ENCODE data around the gene KCNA3. TPM values are rescaled to one million over a fixed set of nuclear protein-coding genes. Genes with fewer than 3 reads are reported as not detected.

The KCNA3 gene
- total and polyA plus RNA-seq, 2 of the 4 experiments (the other 2 are of a cell fraction): under 0.01 to 0.09 TPM

DNA sequence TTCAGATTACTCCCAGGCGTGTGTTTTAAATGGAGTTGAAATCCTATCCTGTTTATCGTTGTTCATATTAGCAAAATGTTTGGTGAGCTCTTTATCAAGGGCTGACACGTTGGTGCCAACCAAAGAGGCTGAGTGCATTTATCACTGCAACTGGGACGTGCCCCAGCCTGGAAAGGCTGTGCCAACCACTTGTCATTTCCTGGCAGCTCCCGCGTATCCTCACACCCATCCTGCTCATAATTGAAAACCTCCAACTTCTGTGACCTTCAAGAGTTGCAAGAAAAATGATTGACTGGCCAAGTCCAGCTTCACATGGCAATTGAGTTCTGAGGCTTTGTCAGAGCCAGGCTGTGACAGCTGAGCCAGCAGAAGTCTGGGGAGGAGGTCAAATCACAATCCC is 43.7 kb upstream of the KCNA3 start:
- no peak overlapping the region for H3K23ac ChIP-seq (ENCODE audit: low read depth, low read length)
- ATAC-seq (ENCODE audit: low read depth): no peak
- dilution Hi-C loops (cut with HindIII; ENCODE audit: low sequenced_read_pairs, unreplicated experiment): no loop called here
- H3K27me3 ChIP-seq (ENCODE audit: control insufficient read depth, insufficient read depth, low read length): peaks cover 9% of the 10 kb centered on the region; the same call in 1 of the 2 replicates
- H2AK9ac ChIP-seq (replicated peaks; ENCODE audit: low read depth, low read length, poor library complexity): no peak overlapping the region
- 38% methylated on average over 3 of the region's 6 CpGs; no CpG with 5 or more reads in 1 of the 2 experiments for WGBS, 2 experiments (ENCODE audit: extremely low coverage in 2 of 2, insufficient read length in 1 of 2)
- H3K4ac ChIP-seq (ENCODE audit: low read depth, low read length): no peak overlapping the region
- H3K9ac ChIP-seq (ENCODE audit: low read depth, low read length): no peak overlapping the region
- H3K79me1 ChIP-seq (ENCODE audit: low read depth in 1 of 2, low read length in 2 of 2): no peaks in the 10 kb centered on the region
- intact Hi-C loops (cut with micrococcal nuclease): no loop called here
- H4K91ac ChIP-seq (ENCODE audit: insufficient read depth, low read depth, low read length): no peak overlapping the region
- no peak overlapping the region for H2AK5ac ChIP-seq (ENCODE audit: low read depth, low read length)
- ChIA-PET CTCF (no interaction called here), POLR2A (ENCODE audit: unreplicated experiment) (no interaction called here)
- H3K56ac ChIP-seq (ENCODE audit: extremely low read depth, insufficient read depth, low read length): no peak overlapping the region
- in situ Hi-C loops (cut with MboI; ENCODE audit: low sequenced_read_pairs): no loop called here
- BruUV-seq (replicated peaks): no TSS peak
- H3K18ac ChIP-seq (ENCODE audit: low read depth, low read length): no peak overlapping the region
- H3K4me2 ChIP-seq (ENCODE audit: low read depth, low read length): no peak overlapping the region
- H2AFZ ChIP-seq (replicated peaks; ENCODE audit: low read length, poor library complexity): no peak overlapping the region
- TF ChIP-seq, protein P1, sequence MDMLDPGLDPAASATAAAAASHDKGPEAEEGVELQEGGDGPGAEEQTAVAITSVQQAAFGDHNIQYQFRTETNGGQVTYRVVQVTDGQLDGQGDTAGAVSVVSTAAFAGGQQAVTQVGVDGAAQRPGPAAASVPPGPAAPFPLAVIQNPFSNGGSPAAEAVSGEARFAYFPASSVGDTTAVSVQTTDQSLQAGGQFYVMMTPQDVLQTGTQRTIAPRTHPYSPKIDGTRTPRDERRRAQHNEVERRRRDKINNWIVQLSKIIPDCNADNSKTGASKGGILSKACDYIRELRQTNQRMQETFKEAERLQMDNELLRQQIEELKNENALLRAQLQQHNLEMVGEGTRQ (IDR thresholded peaks at IDR 0.05; ENCODE audit: low read depth, low read length): no peak
- TF ChIP-seq POLR2A (IDR thresholded peaks at IDR 0.05; ENCODE audit: low read depth, low read length) (no peak), BHLHE40 (IDR thresholded peaks at IDR 0.05; ENCODE audit: low read depth, low read length) (no peak), CEBPB (IDR thresholded peaks at IDR 0.05; ENCODE audit: low read depth, low read length) (no peak), RCOR1 (IDR thresholded peaks at IDR 0.05; ENCODE audit: insufficient replicate concordance, low read length) (no peak), RFX5 (IDR thresholded peaks at IDR 0.05; ENCODE audit: low read depth, low read length) (no peak), RAD21 (IDR thresholded peaks at IDR 0.05; ENCODE audit: low read length) (no peak), NFE2L2 (IDR thresholded peaks at IDR 0.05; ENCODE audit: low read depth, low read length) (no peak), SMC3 (IDR thresholded peaks at IDR 0.05; ENCODE audit: low read depth, low read length) (no peak), MXI1 (IDR thresholded peaks at IDR 0.05; ENCODE audit: borderline replicate concordance, low read depth, low read length) (no peak), FOS (IDR thresholded peaks at IDR 0.05; ENCODE audit: low read depth, low read length) (no peak), MAFK (IDR thresholded peaks at IDR 0.05; ENCODE audit: low read depth, low read length) (no peak), MAZ (IDR thresholded peaks at IDR 0.05; ENCODE audit: borderline replicate concordance, low read depth, low read length) (no peak), CHD1 (IDR thresholded peaks at IDR 0.05; ENCODE audit: low read depth, low read length) (no peak)
- TF ChIP-seq, protein P2, sequence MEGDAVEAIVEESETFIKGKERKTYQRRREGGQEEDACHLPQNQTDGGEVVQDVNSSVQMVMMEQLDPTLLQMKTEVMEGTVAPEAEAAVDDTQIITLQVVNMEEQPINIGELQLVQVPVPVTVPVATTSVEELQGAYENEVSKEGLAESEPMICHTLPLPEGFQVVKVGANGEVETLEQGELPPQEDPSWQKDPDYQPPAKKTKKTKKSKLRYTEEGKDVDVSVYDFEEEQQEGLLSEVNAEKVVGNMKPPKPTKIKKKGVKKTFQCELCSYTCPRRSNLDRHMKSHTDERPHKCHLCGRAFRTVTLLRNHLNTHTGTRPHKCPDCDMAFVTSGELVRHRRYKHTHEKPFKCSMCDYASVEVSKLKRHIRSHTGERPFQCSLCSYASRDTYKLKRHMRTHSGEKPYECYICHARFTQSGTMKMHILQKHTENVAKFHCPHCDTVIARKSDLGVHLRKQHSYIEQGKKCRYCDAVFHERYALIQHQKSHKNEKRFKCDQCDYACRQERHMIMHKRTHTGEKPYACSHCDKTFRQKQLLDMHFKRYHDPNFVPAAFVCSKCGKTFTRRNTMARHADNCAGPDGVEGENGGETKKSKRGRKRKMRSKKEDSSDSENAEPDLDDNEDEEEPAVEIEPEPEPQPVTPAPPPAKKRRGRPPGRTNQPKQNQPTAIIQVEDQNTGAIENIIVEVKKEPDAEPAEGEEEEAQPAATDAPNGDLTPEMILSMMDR (conservative IDR thresholded peaks at IDR 0.05; ENCODE audit: low read depth, low read length): no peak
- TF ChIP-seq, protein P3, sequence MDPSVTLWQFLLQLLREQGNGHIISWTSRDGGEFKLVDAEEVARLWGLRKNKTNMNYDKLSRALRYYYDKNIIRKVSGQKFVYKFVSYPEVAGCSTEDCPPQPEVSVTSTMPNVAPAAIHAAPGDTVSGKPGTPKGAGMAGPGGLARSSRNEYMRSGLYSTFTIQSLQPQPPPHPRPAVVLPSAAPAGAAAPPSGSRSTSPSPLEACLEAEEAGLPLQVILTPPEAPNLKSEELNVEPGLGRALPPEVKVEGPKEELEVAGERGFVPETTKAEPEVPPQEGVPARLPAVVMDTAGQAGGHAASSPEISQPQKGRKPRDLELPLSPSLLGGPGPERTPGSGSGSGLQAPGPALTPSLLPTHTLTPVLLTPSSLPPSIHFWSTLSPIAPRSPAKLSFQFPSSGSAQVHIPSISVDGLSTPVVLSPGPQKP (IDR thresholded peaks at IDR 0.05; ENCODE audit: borderline replicate concordance, low read depth, low read length): no peak
- no peak overlapping the region for H2BK20ac ChIP-seq (ENCODE audit: low read depth, low read length)
- no peak for DNase-seq
- no peak overlapping the region for H4K8ac ChIP-seq (ENCODE audit: low read depth in 2 of 2, low read length in 2 of 2)
- no peak overlapping the region for H2BK15ac ChIP-seq (ENCODE audit: low read depth, low read length)
- no peaks in the 10 kb centered on the region for H3K9me3 ChIP-seq (ENCODE audit: control insufficient read depth, insufficient read depth, low read length)
- no peak overlapping the region for H3K27ac ChIP-seq (ENCODE audit: insufficient read depth, low read length)
- H3K14ac ChIP-seq (replicated peaks; ENCODE audit: low read depth, low read length): no peak overlapping the region
- no peak overlapping the region for H3K4me3 ChIP-seq (ENCODE audit: insufficient read depth, low read depth, low read length)
- H3K36me3 ChIP-seq (ENCODE audit: control insufficient read depth, insufficient read depth, low read length): no peaks in the 10 kb centered on the region
- H2BK120ac ChIP-seq (ENCODE audit: low read depth, low read length): no peak overlapping the region
- H3K4me1 ChIP-seq (ENCODE audit: control insufficient read depth, insufficient read depth, low read length): no peaks in the 10 kb centered on the region
- H3K9me1 ChIP-seq (ENCODE audit: insufficient read depth, low read length): no peaks in the 10 kb centered on the region; the same call in 1 of the 2 replicates
- no peaks in the 10 kb centered on the region for H4K20me1 ChIP-seq (ENCODE audit: insufficient read depth, low read length)
- no peak overlapping the region for H4K5ac ChIP-seq (ENCODE audit: low read depth, low read length)
- H2BK5ac ChIP-seq (ENCODE audit: low read depth, low read length, poor library complexity, severe bottlenecking): no peak overlapping the region
